GM19328 (cell line): ENCODE results near the gene TRIM46.
"Not testable (repeated sequence)": the region's sequence is repeated elsewhere in the genome, so short reads cannot be mapped to it uniquely, and the experiment has no call there.

Experiments
- ATAC-seq: cut with Tn5 transposase; IDR thresholded peaks from one replicate; pipeline ENCODE4 v1.9.1; 2021; ENCODE audit warnings: mild to moderate bottlenecking, moderate library complexity; ENCODE audit not compliant: unreplicated experiment

The TRIM46 gene

GRCh38 chr1:155186067-155186793 is 12.6 kb downstream of the TRIM46 start:
- ATAC-seq = no peak

GRCh38 chr1:155186794-155187455 is 13.3 kb downstream of the TRIM46 start:
- ATAC-seq = no peak

GRCh38 chr1:155187456-155187891 is 13.8 kb downstream of the TRIM46 start:
- no peak for ATAC-seq

- ATAC-seq = no peak
Measured at GRCh38 chr1:155188268-155188667, 14.6 kb downstream of the TRIM46 start.

GRCh38 chr1:155189926-155190325 is 16.3 kb downstream of the TRIM46 start:
- not testable (repeated sequence) for ATAC-seq

GRCh38 chr1:155191904-155192303 is 18.3 kb downstream of the TRIM46 start:
- ATAC-seq = no peak

GRCh38 chr1:155192346-155193274 is 19.0 kb downstream of the TRIM46 start:
- no peak for ATAC-seq

GRCh38 chr1:155193275-155193990 is 19.8 kb downstream of the TRIM46 start:
- peak; percentile 48 for ATAC-seq

GRCh38 chr1:155193991-155194240 is 20.3 kb downstream of the TRIM46 start:
- ATAC-seq = not testable (repeated sequence)

- no peak for ATAC-seq
Measured at GRCh38 chr1:155195201-155196102, 21.8 kb downstream of the TRIM46 start.

- no peak for ATAC-seq
Measured at GRCh38 chr1:155196103-155196892, 22.6 kb downstream of the TRIM46 start.

GRCh38 chr1:155196893-155197638 is 23.4 kb downstream of the TRIM46 start:
- no peak for ATAC-seq

GRCh38 chr1:155197901-155198546 is 24.4 kb downstream of the TRIM46 start:
- no peak for ATAC-seq

- no peak for ATAC-seq
Measured at GRCh38 chr1:155198547-155198906, 24.9 kb downstream of the TRIM46 start.

GRCh38 chr1:155199792-155200191 is 26.1 kb downstream of the TRIM46 start:
- ATAC-seq = no peak

GRCh38 chr1:155200920-155201319 is 27.3 kb downstream of the TRIM46 start:
- no peak for ATAC-seq

- no peak for ATAC-seq
Measured at GRCh38 chr1:155202198-155202597, 28.5 kb downstream of the TRIM46 start.
